AG04449 (cell line): ENCODE measurements around the gene CTNNA3.

Source experiments
- CTCF ChIA-PET: fragments of 350-600 bp; formaldehyde crosslinking; extraction: SDS; loops from one replicate; lab custom pipeline; 2021; ENCODE audit warnings: antibody characterized with exemption; lab: Yijun Ruan, JAX
- POLR2A ChIA-PET: fragments of 400-600, 350-600 bp; formaldehyde crosslinking; extraction: SDS; loops from one replicate; lab custom pipeline; 2020; ENCODE audit warnings: antibody characterized with exemption, inconsistent platforms; lab: Yijun Ruan, JAX
- DNase-seq: peaks from one replicate; pipeline ENCODE4 v3.0.0-alpha.2; 2010; ENCODE audit warnings: low read depth, low spot score
- H3K4me3 ChIP-seq: 2 replicates; pipeline ENCODE4 v1.5.1; 2011; ENCODE audit warnings: low read depth, mild to moderate bottlenecking, control low read depth, low read length
- CTCF ChIP-seq: IDR thresholded peaks from one replicate; pipeline ENCODE4 v1.5.1; 2011; ENCODE audit warnings: mild to moderate bottlenecking, moderate library complexity, low read length, control low read depth, inconsistent platforms; ENCODE audit not compliant: insufficient read depth; ENCODE audit errors: missing control alignments

Gene CTNNA3

GRCh38 chr10:66025186-66025585, 1670.8 kb downstream of the CTNNA3 start:
- POLR2A ChIA-PET, result no interaction called here
- CTCF ChIA-PET, result no interaction called here
- no peak for DNase-seq
- TF ChIP-seq CTCF, result no peak
- H3K4me3 ChIP-seq, result no peak overlapping the region

- POLR2A ChIA-PET, result no interaction called here
- no peak overlapping the region for H3K4me3 ChIP-seq
- TF ChIP-seq CTCF, result no peak
- CTCF ChIA-PET, result interaction anchor here (0.6 kb wide), 1 partner anchor 134 kb away, joined by 3 read pairs; no protein-coding TSS in a partner anchor
- no peak for DNase-seq
These were observed 1674.6 kb downstream of the CTNNA3 start for GRCh38 chr10:66021423-66021822.

GRCh38 chr10:66008221-66008620, 1687.8 kb downstream of the CTNNA3 start:
- DNase-seq, result no peak
- no peak overlapping the region for H3K4me3 ChIP-seq
- ChIA-PET POLR2A (no interaction called here), CTCF (no interaction called here)
- TF ChIP-seq CTCF, result no peak

GRCh38 chr10:66006411-66006810, 1689.6 kb downstream of the CTNNA3 start:
- TF ChIP-seq CTCF, result no peak
- ChIA-PET CTCF (no interaction called here), POLR2A (no interaction called here)
- no peak for DNase-seq
- H3K4me3 ChIP-seq, result no peak overlapping the region

- no peak overlapping the region for H3K4me3 ChIP-seq
- TF ChIP-seq CTCF, result no peak
- DNase-seq, result no peak
- ChIA-PET CTCF (no interaction called here), POLR2A (no interaction called here)
These were observed 1702.5 kb downstream of the CTNNA3 start for GRCh38 chr10:65993451-65993850.

GRCh38 chr10:65968871-65969270, 1727.1 kb downstream of the CTNNA3 start:
- DNase-seq, result no peak
- CTCF ChIA-PET, result no interaction called here
- TF ChIP-seq CTCF, result no peak
- no peak overlapping the region for H3K4me3 ChIP-seq
- POLR2A ChIA-PET, result no interaction called here
